ENCODE data around the gene P2RY13.

GRCh38 chr3:151328298-151328995 lies 902 bp downstream of the P2RY13 start:
- TF ChIP-seq CTCF (IDR thresholded peaks at IDR 0.05) (no peak), POLR2A (IDR thresholded peaks at IDR 0.05) (no peak)

Data from heart left ventricle (tissue), 13 donors.